GM18867 (cell line): ENCODE data around the gene C1QL1.

Source experiments
- ATAC-seq: cut with Tn5 transposase; IDR thresholded peaks from one replicate; pipeline ENCODE4 v1.9.1; 2021; ENCODE audit warnings: mild to moderate bottlenecking, moderate library complexity; ENCODE audit not compliant: unreplicated experiment

Gene C1QL1

DNA sequence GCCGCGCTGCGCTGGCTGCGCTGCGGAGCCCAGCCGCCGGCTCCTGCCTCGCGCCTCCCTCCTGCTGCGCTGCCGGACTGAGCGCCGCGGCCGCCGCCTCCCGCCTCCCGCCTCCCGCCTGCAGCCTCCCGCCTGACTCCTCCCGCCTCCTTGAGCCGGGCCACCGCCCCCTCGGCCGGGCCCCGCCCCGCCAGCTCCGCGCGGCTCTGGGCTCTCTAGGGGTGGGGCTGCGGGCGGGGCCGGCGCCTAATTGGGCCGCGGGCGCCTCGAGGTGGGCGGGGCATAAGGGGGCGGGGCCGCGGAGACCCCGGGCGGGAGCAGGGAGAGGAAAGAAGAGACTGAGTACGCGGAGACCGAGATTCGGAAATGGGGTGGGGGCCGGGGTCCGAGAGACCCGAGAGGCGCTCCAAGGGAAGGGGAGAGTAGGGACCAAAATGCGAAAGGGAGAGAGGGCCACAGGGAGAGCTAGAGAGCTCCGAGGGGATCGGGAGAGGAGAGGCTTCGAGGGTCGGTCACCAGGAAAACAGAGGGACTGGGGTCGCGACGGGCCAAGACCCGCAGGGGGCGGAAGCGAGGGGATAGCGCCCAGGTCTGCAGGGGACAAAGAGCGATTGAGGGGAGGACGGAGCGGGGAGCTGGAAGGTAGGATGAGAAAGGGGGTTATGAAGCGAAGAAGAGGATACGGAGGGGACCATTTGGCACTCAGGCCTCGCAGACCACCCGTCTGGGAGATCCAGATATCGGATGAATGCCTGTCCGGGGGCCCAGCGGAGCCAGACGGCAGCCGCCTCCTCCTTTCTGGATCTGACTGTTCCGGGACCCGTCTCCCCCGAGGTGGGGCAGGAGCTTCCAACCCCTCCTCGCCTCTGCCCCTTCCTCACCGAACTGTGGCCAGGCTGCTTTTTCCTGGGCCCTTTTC lies at the start of gene C1QL1:
C1QL1 (minus strand) TSS at position 79 of the 919 bp plus-strand sequence. CDS start 255 bp downstream, outside the sequence.
- ATAC-seq = peak; percentile 86

DNA sequence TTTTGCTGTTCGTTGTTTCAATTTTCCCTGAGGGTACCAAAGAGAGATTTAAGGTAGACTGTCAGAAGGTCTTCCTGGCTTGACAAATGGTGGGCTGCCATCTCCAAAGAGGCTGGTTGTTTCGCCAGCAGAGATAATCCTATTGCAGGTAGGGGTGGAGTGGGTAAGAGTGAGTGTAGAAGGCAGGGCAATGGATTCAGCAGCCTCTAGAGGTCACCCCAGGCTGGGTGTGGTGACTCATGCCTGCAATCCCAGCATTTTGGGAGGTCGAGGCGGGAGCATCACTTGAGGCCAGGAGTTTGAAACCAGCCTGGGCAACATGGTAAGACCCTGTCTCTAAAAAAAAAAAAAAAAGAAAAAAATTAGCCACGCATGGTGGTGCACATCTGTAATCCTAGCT lies 48.7 kb upstream of the C1QL1 start:
- ATAC-seq = no peak

DNA sequence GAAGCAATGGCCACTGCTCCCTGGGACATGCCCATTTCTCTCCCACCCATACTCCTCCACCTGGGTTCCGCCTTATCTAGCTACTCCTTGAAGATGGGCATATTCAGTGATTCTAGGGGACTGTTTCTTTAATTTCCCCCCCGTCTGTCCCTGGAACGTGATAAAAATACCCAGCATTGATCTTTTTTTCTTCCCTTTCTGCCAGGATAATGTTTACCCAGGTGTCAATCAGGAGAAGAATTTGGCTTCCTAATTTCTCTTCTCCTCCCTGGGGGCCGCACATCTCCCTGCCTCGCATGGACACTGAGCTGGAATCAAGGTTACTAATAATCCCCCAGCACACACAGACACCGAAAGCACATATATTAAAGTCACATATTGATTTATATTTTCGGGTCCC lies 48.1 kb upstream of the C1QL1 start:
- no peak for ATAC-seq

DNA sequence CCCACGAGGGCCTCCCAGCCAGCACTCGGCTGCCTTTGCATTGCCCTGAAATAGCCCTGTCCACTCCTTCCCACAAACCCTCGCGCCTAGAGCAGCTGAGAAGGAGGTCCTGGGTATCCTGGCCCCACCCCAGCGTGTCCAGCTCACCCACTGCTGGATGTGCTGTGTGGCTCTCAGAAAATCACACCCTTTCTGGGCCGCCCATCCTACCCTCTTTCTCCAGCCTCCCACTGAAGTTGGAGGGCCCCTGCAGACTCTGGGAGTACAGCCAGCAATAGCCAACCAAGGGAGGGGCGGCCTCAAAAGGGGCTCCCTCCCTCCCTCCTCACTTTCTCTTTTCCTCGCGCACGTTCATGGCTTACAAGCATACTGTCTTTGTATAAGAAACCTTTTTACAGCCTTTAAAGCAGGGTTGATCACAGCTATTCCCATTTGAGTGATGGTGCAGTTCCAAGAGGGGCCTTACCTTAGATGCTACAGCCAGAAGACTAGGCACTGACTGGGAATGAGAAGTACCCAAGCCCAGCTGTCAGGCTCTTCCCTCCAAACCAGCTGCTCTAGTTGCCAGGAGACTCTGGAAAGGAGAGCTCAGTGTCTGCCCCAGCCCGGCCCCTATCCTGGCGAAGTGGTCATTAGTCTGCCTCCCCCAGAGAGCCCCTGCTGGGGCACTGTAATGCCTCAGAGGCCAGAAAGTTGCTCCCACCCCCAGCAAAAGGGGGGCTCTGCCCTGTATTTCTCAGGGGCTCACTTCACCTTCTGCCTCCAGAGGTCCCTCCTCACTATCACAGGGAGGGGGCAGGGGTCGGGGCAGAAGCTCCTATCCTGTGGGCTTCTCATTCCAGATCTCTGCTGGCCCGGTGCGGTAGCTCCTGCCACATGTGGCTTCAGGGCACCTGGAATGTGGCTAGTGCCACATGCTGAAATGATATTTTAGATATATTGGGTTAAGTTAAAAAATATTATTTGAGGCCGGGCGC lies 45.2 kb upstream of the C1QL1 start:
- no peak for ATAC-seq

DNA sequence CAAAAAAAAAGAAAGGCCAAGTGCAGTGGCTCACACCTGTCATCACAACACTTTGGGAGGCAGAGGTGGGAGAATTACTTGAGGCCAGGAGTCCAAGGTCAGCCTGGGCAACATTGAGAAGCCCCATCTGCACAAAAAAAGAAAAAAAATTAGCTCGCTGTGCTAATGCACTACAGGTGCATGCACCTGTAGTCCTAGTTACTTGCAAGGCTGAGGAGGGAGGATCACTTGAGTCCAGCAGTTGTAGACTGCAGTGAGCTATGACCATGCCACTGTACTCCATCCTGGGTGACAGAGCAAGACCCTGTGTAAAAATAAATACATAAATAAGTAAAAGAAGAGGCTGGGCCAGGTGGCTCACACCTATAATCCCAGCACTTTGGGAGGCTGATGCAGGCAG lies 43.7 kb upstream of the C1QL1 start:
- no peak for ATAC-seq

DNA sequence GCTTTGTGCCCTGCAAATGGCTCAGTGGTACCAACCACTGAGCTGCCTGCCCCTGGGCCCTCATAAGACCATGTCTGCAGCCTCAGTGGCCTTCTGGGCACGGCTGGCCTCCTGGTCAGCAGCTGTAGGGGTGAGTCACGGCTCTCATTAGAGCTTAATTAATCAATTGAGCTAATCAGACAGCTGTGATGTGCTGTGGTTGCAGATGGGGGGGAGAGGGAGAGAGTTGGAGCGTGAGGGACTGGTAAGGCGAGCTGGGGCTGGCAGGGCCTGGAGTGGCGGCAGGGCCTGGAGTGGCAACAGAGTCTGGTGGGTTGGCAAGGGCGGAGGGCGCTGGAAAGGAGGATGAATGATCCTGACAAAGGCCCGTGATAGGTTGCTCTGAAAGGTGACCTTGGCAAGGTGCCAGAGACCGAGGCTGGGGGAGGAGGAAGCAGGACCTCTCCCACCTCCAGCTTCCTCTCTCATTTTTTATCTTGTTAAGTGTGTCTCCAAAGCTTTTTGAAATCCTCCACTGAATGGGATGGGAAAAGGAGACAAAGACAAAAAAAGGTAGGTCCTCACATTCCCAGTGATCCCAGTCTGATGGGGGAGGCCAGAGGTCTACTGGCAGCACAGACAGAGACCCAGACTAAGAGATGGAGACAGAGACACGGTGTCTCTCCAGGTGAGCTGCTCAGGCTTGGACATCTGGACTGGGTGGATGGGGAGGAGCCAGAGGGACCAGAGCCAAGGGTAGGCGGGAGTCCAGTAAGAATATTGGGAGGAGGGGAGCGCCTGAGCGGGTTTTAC lies 41.8 kb upstream of the C1QL1 start:
- no peak for ATAC-seq

DNA sequence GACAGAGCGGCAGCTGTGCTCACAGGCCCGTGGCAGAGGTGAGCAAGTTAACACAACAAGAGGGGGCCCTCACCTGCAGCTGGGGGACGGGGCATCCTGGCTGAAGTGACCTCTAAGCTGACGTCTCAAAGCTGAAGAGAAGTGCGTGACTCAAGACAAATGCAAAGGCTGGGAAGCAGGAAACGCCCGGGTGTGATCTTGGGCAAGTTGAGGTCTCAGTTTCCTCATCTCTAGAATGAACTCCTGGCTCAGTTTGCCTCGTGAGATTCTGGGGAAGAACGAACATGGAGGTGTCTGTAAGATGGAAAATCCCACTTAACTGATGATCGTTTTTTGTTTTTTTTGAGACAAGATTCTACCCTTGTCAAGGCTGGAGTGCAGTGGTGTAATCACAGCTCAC lies 40.1 kb upstream of the C1QL1 start:
- no peak for ATAC-seq

DNA sequence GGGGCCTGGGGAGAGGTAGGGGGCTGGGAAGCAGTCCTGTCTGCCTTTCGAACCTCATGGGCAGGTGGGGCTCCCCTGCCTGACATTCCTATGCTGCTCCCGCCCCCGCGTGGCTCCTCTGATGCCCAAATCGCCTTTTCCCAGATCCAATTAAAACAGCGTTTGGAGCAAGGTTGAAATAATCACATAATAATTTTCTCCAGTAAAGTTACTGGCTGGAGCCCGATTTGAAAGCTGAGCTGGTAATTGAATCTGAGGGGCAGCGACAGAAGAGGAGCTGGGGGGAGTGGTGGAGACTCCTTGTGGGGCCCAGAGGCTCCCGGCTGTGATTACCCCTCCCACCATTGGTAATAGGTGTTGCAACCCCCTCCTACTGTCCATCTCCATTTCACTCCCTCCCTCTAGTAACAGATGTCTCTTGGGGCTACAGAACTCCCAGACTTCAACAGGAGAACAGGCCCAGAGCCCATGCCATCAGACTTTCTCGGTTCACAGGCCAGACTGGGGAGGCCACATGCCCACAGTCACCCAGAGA lies 38.9 kb upstream of the C1QL1 start:
- no peak for ATAC-seq

DNA sequence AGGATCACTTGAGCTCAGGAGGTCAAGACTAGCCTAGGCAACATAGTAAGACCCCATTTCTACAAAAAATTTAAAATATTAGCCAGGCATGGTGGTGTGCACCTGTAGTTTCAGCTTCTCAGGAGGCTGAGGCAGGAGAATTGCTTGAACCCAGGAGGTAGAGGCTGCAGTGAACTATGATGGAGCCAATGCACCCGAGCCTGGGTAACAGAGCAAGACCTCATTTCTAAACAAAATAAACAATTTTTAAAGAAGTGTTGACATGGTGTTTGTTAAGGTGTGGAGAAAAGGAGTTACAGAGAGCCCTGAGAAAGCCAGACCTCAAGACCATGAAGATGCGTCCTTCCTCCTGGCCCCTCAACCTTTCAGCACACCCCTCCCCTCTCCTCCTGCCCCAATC lies 37.6 kb upstream of the C1QL1 start:
- no peak for ATAC-seq

DNA sequence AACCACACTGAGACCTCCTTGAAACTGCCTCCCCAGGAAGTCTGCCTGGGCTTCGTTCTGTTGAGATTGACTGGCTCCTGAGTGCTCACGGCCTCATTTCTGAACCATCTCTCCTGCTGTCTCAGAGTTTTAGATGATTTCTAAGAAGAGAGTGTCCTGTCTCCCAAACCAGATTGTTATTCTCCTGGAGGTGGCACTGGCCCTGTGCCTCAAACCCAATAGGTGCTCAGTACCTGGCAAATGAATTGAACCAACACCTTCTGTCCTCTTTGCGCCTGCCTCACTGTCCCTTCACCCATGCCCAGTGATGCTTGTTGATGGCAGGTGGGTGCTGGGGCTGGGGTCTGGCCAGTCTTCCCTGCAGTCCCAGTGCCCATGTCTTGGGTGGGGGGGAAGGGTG lies 36.3 kb upstream of the C1QL1 start:
- ATAC-seq = no peak

DNA sequence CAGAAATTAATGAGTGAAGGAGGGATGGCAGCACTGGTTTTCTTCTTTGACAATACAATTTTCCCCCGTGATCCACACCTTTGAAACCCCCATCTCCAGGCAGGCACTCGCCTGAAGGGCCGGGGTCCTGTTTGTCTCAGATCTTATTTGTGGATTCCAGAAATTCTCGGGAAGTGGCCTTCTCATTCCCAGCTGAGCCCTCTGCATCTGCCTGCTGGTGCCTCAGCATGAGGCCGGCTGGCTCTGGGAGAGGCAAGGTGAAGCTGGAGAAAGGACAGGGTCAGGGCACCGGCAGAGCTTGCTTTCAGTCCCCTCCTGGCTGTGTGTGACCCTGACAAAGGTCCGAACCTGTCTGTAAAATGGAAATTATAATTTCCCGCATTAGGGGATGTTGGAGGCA lies 35.8 kb upstream of the C1QL1 start:
- no peak for ATAC-seq

DNA sequence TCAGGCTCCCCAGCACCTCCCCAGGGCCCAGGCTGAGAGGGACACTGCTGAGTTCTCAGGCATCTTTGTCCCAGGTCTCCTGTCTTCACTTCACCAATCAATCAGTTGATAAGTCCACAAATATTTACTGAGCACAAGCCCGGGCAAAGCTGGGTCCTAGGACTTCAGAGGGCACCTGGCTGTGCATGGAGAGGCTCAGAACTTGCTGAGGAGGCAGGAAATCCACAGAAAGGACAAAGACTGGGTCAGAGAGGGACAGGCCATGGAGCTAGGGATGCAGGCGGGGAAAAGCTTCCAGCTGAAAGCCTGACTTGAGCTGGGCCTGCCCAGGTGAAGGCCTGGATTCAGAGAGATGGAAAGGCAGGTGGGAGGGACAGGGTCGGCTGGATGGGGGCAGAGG lies 33.2 kb upstream of the C1QL1 start:
- ATAC-seq = no peak

DNA sequence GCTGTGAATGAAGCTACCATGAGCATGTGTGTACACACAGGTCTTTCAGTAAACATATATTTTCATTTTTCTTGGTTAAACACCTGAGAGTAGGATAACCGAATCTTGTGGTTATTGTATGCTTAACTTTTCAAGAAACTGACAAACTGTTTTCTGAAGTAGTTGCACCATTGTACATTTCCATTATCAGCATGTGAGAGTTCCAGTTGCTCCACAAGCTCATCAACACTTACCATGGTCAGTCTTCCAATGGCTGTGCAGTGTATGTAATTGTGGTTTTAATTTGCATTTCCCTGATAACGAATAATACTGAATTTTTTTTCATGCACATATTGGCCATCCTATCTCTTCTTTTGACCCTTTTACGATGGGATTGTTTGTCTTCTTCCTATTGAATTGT lies 31.3 kb upstream of the C1QL1 start:
- no peak for ATAC-seq

DNA sequence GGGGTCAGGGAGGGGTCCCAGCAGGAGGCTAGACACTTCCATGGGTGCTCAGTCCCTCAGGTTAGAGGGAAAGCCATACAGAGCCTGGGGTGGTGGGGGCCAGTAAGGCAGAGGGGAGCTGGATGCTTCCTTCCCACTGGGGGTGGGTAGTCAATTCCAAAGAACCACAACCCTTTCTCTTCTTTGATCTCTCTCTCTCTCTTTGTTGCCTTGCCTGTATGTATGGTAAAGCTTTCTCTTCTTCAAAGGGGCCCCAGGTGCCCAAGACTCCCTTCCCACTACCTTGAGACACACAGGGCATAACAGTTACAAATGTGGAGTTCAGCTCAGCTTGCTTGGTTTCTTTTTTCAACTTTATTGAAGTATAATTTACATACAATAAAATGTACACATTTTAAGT lies 30.5 kb upstream of the C1QL1 start:
- ATAC-seq = no peak

DNA sequence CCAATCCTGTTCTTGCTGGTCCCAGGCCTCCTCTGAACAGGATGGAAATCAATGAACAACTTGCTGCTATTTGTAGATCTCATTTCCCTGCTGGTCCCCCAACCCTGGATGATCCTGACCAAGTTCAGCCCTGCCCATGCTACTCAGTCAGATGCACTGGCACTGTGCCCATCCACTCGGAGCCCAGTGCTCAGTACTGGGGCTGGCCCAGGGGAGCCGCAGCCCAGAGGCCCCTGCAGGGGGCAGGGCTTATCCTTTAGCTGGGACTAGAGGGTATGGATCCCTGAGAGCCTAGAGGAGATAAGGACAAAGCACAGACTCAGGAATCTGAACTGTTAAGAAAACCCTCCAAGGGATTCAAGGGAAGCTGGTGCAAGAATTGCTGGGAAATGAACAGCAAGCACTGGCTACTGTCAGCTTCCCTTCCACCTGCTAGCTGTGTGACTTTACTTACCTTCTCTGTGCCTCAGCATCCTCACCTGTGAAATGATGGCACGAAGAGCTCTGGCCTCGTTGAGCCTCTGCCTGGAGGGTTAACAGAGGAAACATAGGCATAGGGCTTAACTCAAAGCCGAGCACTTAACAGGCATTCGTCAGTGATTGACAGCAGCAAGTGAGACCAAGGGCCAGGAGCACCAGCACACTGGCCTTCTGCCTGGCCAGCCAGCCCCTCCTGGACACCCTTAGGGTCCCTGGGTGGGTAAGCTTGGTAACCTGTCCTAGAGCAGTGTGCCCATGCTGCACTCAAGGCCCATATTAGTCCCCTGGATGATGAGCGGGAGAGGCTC lies 29.8 kb upstream of the C1QL1 start:
- no peak for ATAC-seq

DNA sequence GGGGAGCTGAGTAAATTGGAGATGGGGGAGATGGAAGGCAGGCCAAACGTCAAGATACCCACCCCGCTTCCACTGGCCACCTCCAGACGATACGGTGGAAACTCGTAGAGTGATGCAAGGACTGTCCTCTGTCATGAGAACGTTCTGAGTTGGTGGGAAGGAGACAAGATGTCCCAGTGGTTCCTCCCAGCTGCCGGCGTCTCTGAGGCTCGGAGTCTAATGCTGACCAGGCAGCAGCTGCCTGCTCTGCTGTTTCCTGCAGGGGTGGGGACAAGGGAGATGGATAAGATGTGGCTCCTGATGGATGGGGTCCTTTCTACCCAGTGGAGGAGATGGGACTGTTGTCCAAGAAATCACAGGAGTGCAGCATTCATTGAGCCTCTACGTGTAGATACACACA lies 28.2 kb upstream of the C1QL1 start:
- no peak for ATAC-seq

DNA sequence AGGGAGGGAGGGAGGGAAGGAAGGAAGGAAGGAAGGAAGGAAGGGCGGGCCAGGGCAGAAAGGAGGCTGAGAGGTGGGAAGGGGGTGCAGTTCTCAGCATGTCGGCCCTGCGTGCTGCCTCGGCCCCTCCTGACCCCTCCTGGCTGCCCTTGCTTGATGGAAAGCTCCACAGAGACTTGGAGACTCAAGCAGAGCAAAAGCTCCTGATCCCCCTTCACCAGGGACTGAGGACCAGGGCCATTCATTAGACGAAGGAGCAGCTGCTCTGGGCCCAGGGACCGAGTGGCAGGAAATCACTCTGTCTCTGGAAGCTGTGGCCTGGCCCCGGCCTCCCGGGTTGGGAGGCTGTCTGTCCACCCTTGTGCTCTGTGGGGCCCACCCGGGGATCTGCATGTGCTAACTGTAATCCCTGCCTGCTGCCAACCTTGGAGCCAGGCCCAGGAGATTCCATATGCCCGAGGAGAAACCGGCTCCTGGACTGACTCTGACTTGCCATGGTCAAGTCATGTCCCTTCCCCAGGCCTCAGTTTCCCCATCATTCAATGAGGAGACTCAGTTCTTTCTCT lies 27.4 kb upstream of the C1QL1 start:
- no peak for ATAC-seq

DNA sequence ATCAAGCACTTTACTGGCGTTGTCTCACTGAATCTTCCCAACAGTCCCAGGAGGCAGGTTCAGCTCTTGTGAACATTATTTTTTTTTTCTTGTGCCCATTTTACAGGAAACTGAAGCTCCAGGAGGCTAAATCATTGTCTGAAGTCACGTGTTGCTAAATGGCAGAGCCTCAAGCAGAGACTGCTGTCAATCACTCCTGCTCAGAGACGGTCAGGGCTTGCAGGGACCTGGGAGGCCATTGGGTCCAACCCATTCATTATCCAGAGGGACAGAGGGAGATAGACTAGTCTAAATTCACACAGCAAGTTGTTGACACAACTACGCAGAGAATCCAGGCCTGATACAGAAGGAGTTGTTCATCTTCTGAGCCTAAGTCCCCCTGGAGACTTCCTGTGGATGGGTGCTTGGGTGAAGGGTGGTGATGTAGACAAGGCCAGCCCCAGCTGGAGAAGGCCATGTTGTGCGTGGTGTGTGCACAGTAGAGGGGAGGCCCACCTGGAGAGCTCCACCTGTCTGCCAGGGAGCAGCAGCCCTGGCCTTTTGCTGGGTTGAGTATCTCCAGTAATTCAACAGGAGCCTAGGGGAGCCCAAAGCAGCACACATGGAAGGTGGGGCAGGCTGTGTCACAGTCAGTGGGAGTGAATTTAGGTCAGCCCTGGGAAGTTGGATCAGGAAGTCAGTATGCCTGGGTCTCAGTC lies 24.3 kb upstream of the C1QL1 start:
- ATAC-seq = no peak

DNA sequence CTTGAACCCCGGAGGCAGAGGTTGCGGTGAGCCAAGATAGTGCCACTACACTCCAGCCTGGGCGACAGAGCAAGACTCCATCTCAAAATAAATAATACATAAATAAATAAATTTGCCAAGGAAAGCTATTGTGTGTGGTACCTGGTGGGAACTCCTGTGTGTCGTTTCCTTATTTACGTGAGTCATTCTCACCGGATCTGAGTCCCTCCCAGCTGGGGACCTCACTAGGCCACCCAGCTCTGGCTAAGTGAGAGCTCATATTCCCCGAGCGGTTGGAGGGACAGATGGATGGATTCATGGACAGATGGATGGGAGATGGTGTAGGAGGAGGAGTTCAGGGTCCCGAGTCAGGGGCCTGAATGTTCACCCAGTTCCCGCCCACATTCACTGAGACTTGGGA lies 22.9 kb upstream of the C1QL1 start:
- ATAC-seq = no peak
